GM18505 (cell line): ENCODE data around the gene NUBPL.

Experiments used
- ATAC-seq: cut with Tn5 transposase; IDR thresholded peaks from one replicate; pipeline ENCODE4 v1.9.1; 2021; ENCODE audit not compliant: unreplicated experiment
- POLR2A ChIP-seq: IDR thresholded peaks from 4 replicates; pipeline ENCODE4 v1.6.1; 2011; ENCODE audit warnings: borderline replicate concordance; ENCODE audit not compliant: insufficient read depth, insufficient read length; ENCODE audit errors: extremely low read depth

NUBPL gene

GRCh38 chr14:31561155-31561846, at the start of gene NUBPL:
NUBPL (plus strand) TSS chr14:31561404; CDS start chr14:31561440, 36 bp downstream.
- TF ChIP-seq POLR2A: peak; percentile 90
- ATAC-seq: peak; percentile 96

- ATAC-seq: no peak
Measured at GRCh38 chr14:31527087-31527486, 34.1 kb upstream of the NUBPL start.

GRCh38 chr14:31527546-31527945, 33.7 kb upstream of the NUBPL start:
- TF ChIP-seq POLR2A: no peak
- ATAC-seq: no peak

More at GRCh38 chr14:31527087-31527486, 34.1 kb upstream of the NUBPL start:
- no peak for TF ChIP-seq POLR2A

- TF ChIP-seq POLR2A: no peak
- ATAC-seq: no peak
Measured at GRCh38 chr14:31529053-31529452, 32.2 kb upstream of the NUBPL start.

DNA sequence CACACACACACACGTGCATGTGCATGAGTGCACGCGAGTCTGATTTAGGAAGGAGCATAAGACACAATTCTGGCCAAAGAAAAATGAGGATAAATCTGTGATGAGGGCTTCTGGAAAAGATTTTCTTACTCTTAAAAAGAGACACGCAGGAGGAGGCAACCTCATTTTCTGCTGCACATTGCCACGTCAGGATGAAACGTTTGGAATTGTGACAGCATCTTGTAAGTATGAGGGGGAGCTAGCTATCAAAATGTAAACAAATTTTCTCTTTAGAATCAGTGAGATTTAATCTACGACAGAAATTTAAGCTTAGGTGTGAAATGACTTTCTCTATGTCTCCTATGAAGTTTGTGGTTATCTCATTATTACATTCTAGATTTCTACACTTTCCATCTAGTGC, 31.1 kb upstream of the NUBPL start:
- TF ChIP-seq POLR2A: no peak
- ATAC-seq: no peak

GRCh38 chr14:31536201-31536960, 24.8 kb upstream of the NUBPL start:
- no peak for TF ChIP-seq POLR2A
- no peak for ATAC-seq

DNA sequence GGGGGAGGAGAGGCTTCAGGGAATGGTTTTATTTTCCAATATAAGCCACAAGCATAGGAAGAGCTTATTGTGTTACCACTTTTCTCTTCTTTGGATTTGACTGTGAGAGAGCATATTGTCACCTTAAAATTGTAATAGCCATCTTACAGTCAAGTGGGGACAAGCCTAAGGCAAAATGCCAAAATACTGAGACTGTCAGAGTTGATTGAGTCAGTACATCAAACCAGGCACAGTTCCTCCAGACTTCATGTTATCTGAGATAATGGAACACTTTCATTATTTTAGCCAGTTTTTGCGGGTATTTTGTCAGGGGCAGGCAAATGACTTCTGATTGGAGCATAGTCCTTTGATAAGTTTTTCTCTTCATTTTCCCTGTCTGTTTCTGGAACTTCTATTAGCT, 19.5 kb upstream of the NUBPL start:
- no peak for TF ChIP-seq POLR2A
- ATAC-seq: no peak

GRCh38 chr14:31543969-31544799, 17.0 kb upstream of the NUBPL start:
- TF ChIP-seq POLR2A: no peak
- ATAC-seq: no peak

GRCh38 chr14:31544816-31545215, 16.4 kb upstream of the NUBPL start:
- no peak for TF ChIP-seq POLR2A
- no peak for ATAC-seq

DNA sequence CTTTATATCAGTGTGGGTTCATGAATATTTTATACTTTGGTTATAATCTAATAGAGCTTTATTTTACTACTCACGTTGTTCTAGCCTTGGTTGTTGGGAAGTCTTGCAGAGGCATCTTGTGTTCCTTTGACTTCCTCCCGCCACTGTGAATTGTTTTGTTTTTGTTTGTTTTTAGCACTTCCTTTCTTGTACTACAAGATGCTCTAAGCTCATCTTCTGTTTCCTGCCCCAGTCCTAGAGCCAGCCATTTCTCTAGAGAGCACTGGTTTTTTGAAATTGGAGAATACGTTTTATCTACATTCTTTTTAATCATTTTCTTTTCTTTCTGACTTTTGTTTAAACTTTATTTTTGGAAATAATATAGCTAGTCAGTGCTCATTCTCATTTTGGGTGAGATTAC, 15.9 kb upstream of the NUBPL start:
- no peak for TF ChIP-seq POLR2A
- no peak for ATAC-seq

DNA sequence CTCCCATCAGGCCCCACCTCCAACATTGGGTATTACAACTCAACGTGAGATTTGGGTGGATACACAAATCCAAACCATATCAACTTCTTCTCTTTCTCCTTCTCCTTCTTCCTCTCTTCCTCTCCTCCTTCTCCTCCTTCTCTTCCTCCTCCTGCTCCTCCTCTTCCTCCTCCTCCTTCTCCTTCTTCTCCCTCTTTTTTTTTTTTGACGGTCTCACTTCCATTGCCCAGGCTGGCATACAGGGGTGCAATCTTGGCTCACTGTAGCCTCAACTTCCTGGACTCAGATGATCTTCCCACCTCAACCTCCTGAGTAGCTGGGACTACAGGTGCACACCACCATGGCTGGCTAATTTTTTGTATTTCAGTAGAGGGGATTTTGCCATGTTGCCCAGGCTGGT, 11.4 kb upstream of the NUBPL start:
- TF ChIP-seq POLR2A: no peak
- ATAC-seq: no peak

DNA sequence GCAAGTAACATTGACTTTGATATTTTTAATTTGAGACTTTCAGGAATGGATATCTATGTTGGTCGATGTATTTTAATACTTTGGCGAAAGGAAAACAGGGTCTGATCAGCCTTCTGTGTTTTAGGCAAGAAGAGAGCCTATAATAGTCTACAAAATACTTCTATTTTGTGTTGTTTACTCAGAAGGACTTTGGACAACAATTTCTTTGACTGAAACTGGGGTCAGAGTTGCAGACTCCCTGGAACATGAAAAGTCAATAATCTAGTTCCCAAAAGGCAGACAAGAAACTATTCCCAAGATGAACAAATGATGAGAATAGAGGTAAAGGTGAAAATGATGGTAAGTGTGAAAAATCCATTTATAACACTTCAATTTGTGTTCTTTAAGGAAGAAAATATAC, 10.6 kb upstream of the NUBPL start:
- no peak for TF ChIP-seq POLR2A
- no peak for ATAC-seq

DNA sequence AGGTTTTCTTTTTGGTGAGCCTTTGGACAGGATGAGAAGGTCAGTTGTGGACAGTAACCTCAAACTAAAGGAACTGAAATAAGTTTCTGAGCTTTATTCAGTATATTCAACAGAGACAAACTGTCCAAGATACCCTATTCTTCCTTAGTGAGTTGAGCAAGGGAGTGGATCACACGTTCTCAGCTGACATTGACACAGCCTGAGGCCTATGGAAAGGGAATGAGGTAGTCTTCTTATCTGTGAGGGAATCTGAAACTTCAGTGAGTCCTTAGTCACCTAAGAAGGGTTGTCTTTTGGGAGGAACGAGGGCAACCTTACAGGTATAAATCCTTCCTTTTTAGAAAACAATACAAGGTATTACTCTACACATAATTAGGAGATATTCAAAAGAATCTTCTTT, 5.0 kb upstream of the NUBPL start:
- ATAC-seq: no peak
- TF ChIP-seq POLR2A: no peak

GRCh38 chr14:31559939-31560338, 1.3 kb upstream of the NUBPL start:
- no peak for TF ChIP-seq POLR2A
- no peak for ATAC-seq

DNA sequence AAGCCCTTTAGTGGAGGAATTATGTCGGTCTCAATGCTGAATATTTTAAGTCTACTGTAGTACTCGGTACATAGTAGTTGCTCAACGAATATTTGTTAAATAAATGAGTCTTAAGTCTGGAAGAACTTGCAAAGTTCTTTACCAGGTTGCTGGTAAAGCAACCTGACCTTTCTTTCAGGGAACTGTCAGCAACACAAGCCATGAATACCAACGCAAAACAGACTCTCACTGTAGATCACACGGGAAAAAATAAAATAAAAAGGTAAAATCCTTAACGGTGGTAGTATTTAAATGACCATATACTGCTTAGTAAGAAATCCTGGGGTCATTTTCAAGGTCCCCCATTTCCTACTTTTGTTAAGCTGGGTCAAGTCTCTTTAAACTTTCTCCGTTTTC, 447 bp upstream of the NUBPL start:
- TF ChIP-seq POLR2A: no peak
- peak; percentile 4 for ATAC-seq
